ENCODE data around the gene RASGRF1.

GRCh38 chr15:79045041-79045440 is 45.5 kb downstream of the RASGRF1 start:
- TF ChIP-seq POLR2A (IDR thresholded peaks at IDR 0.05; ENCODE audit: low read length) (no peak), GATA1 (IDR thresholded peaks at IDR 0.05; ENCODE audit: low read depth, low read length) (no peak)

Data from erythroblast (primary cell).